Hematopoietic multipotent progenitor cell treated with erythropoietin and hydrocortisone succinate and interleukin-3 and kit ligand, for 4 days (in vitro differentiated cells): ENCODE results near the gene SMYD3.

Experiments used
- DNase-seq: peaks from one replicate; pipeline ENCODE4 v3.0.0-alpha.2; 2015

The SMYD3 gene

DNA sequence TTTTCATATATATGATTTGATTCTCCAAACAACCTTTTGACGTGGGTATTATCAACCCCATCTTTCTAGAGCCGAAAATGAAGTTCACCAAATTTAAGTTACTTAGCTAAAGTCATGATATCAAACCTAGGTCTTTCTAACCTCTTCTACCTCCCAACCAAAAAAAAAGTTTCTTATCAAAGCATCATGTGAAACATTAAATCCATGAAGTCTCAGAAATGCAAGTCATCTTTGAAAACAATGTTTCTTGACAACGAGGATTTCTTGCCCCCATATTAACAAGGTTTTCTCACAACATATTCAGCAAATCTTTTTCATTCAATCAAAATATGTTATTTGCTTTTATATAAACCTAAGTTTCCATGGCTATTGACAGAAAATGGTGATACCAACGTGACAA is 306.3 kb downstream of the SMYD3 start:
- DNase-seq = no peak

DNA sequence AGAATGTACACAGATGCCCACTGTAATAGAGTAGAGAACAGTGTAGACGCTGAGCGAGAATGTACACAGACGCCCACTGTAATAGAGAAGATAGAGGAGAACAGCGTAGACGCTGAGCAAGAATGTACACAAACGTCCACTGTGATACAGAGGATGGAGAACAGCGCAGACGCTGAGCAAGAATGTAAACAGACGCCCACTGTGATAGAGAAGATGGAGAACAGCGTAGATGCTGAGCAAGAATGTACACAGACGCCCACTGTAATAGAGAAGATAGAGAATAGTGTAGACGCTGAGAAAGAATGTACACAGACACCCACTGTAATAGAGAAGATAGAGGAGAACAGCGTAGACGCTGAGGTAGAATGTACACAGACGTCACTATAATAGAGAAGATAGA is 306.9 kb downstream of the SMYD3 start:
- no peak for DNase-seq

DNA sequence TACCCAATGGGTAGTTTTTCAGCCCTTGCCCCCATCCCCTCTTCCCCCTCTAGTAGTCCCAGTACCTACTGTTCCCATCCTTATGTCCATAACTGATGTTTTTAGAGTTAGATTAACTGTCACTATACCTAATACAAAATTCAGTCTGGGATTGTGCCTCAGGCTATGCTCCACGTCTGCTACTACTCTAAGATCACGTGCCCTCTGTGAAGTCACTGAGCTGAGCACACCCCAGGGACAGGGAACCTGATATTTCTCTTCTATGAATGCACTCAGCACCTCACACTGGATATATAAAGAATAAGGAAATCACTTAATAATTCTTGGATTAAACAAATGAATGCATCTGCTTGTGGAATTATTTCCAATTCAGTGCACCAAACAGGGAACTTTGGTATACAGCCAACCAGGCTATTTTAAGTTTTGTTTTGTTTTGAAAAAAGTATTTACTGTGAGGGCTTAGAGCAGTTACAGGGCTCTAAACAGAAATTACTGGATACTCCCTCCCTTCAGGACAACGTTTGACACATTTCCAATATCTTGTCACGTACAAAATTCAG is 307.9 kb downstream of the SMYD3 start:
- no peak for DNase-seq

DNA sequence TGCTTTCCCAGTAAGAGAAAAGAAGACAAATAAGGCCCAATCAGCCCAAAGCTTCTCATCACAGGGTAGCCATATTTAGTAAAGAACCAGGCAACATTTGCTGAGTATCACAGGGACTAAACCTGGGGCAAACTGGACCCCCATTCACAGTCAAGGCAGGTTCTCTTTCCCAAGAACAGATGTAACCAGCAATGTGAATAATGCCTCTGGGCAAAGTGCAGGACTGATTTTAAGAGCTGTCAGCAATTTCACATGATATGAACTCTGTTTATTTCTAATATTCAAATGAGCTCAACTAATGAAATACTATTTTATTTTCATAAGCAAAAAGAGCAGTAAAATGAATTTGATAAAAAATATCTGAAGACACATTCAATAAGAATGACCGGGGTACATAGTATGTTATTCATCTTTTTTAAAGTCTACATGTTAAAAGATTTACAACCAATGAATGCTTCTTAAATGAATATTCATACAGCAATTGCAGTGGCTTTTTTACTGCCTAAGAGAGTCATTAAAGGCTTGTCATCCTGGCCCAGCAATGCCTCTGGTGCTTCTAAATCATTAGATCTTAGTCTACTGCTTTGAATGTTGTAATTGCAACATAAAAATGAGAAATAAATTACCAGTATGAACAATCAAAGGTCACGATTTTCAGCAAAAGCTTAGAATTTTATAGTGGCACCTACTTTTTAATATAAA is 308.8 kb downstream of the SMYD3 start:
- DNase-seq = no peak

DNA sequence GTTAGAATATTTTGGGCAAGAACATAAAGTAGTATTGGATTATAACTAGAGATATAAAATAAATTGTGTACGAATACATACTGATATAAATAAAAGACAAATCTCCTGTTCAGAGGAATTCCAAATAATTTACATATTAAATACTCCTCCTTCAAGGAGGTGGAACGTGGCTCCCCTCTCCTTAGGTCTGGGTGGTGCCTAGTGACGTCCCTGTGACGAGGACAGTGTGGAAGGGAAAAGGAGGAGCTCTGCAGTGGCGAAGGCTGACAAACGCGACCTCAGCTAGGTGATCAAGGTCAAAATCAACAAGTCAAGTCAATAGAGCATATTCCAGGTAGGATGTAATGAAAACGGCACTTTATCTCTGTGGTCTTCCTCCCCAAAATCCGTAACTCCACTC is 310.0 kb downstream of the SMYD3 start:
- no peak for DNase-seq

DNA sequence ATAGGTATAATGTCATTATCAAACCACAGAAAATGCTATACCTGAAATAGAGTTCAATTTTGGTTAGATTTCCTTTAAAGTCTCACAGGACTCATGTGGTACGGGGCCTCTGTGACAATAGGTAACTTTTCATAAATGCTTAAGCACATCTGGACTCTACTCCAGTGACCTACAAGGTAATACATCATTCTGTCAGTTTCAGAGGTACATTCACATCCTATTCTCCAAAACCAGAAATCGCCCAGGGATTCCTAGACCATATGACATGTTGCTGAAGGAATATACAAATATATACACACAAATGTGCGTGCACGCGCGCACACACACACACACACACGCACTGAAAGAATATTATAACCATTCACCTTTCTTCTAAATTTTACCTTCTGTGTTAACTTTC is 311.8 kb downstream of the SMYD3 start:
- DNase-seq = no peak

DNA sequence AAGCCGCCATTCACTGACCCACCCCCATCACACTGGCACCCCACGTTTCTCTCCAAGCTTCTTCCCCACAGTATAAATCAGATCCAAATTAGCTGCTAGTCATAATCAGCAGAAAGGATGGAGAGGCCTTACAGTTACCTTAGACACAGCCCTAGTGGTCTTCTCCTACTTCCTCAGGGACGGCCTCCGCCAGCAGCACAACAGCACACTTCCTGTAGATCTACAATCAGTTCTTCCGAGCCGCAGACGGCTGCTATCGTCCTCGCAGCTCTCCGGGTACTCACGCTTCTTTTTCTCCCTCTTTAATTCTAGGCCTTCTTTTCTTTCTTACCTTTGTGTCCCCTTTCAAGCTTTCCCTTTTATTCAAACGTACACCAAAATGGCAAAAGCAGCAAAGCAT is 313.5 kb downstream of the SMYD3 start:
- no peak for DNase-seq

DNA sequence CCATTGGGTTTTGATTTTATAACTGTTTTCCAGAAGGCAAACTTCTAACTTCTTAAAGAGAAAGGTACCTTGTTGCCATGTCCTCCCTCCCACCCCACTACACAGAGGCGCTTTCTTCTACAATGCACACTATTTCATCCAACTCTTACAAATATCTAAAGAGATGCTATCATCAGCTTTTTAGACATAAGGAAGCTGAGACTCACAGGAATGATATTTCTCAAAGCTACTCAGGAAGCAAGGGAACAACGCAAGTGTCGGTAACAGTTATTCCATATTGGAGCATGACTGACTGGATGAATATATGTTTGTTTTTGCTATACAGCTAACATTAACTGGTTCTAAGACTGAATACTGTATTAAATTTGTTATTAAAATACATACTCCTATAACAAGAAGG is 318.0 kb downstream of the SMYD3 start:
- DNase-seq = no peak

DNA sequence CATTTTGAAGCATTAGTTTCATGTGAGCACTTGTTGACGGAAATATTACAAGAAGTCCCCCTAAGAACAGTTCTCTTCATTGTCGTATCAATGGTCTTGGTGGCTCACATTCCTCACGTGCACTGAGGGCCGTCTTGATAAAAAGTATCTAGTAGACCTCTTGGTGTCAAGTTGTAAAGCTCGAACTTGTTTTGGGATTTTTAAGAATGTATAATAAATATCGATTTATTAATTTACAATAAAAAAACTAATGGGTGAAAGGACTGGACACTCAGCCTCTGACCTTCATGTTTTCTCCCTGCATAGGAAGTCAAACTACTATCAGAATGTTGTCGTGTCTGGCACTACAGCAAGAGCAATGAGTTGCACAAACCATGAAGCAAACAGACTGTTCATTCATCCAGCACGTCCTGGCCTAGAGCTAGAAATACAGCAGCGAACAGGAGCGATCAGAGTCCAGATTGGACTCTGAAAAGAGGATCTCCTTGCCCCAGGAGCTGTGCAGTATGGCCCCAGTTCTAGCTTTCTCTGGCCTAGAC is 319.2 kb downstream of the SMYD3 start:
- DNase-seq = no peak

DNA sequence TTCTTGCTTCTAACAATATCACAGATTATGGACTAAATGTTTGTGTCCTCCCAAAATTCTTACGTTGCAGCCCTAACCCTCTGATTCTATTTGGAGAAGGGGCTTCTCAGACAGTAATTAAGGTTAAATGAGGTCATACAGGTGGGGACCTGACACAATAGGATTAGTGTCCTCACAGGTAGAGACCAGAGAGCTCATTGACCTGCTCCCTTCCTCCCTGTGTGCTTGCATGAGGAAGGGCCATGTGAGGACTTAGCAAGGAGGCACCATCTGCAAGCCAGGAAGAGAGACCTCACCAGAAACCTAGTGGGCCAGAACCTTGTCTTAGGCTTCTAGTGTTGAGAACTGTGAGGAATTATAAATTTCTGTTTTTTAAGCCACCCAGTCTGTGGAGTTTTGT is 322.6 kb downstream of the SMYD3 start:
- no peak for DNase-seq

DNA sequence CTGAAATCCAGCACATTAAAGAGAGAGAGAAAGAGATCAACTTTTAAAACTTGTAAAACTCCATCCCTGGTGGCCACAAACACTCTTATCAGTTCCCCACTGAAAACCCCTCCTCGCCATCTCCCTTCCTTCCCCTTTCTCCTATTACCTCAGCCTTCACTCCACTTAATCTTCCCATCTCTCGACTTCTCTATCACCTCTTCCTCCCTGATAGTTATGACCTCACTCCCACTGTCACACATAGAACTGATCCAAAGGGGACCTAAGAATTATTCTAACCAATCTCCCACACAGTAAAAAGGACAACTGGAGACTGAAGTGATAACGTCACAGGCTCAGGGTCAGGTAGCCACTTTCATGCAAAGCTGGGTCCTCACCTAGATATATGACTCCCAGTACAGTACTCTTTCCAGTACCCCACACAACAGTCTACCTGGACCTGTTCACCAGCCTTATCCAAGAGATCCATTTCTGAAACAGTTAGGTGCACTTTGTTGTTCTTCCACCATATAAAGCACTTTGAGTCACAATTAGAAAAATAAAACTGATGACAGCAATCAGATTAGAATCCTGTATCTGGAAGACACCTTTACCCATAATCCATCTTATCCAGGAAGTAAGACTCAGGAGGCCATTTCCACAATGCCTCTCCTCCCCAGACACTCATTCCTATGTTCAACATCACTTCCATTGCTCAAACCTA is 324.8 kb downstream of the SMYD3 start:
- peak; percentile 84 for DNase-seq

DNA sequence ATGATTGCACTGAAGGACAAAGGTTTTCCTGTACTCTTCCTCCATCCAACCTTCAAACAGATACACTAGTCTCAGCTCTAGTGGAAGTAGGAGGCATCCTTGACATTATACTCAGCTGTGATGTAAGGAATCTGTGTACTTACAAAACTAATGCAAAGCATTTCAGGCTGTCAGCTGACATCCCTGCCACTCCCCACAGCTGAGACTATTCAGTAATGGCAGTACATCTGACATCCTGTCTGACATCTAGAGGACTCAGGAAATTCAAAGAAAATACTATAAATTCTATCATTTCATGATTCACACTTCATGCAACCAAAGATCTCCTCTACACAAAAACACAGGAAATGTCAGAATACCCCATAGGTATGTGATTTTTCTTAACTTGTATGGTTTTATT is 325.8 kb downstream of the SMYD3 start:
- peak; percentile 56 for DNase-seq

DNA sequence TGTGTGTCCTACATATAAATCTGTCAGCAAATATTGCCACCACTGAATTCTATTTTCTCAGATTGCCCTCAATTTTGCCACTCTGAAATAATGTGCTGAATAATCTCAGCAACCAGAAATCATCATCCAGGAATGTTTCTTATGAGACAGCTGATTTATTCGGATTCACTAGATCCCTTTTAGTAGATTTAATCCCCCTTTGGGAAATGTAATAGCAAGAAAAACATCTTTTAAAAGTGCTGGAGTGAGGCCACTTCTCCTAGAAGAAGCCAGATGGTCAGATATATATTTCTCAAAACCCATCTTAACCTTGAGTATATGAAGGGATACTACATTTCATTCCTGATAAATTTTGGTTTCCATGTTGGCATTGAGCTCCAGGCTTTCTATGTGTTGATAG is 327.7 kb downstream of the SMYD3 start:
- no peak for DNase-seq

DNA sequence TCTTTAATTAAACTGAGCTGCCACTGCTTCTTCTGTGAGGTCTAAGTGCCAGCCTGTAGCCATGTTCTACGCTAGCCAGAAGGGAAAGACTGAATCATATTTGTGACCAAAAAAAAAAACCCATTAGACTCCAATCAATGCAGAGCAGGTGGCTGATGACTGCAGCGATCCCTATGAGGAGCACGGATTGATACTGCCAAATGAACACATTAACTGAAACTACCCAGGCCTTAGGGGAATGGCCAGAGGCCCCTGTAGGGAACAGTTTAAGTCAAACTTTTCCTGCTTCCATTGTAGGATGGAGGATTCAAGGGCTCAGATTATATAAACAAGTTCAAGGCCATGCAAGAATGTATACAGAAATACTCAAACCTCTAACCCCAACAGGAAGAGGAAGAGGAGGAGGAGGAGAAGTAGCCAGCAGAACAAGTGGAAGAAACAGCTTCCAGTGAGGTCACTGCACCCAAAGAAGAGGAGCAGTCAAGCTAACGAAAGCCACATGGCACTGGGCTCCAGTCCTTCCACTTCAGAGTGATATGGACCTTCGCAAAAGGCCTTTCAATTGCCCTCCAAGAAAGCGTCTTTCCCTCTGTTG is 328.3 kb downstream of the SMYD3 start:
- peak; percentile 31 for DNase-seq

DNA sequence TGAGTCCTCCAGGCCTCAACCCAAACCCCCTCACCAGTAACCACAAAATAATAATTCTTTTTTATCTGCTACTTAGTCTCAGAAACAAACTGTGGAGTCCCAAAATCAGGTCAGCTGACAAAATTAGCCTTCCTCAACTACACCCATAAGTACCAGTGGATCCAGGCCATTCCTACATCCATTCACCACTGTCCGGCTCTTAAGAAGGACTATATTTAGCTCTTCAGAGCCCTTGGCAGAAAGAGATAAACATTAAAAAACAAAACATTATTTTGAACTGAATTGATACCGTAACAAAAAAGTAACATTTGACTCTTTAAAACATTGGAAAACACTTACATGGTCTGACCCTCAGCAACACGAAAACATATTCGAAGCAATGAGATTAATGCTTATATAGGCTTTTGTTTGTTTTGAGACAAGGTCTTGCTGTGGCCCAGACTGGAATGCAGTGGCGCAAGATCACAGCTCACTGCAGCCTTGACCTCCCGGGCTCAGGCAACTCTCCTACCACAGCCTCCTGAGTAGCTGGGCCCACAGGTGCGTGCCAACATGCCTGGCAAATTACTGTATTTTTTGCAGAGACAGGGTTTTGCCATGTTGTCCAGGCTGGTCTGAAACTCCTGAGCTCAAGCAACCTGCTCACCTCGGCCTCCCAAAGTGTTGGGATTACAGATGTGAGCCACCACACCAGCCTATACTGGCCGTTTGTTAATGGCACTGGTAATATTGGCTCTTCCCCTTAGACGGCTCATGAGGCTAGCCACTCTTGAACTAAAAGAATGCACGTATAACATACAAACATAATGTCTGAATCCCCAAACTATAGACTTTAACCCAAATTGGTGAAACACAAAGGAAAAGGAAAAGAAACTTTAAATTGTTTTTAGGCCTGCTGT is 330.7 kb downstream of the SMYD3 start:
- no peak for DNase-seq

DNA sequence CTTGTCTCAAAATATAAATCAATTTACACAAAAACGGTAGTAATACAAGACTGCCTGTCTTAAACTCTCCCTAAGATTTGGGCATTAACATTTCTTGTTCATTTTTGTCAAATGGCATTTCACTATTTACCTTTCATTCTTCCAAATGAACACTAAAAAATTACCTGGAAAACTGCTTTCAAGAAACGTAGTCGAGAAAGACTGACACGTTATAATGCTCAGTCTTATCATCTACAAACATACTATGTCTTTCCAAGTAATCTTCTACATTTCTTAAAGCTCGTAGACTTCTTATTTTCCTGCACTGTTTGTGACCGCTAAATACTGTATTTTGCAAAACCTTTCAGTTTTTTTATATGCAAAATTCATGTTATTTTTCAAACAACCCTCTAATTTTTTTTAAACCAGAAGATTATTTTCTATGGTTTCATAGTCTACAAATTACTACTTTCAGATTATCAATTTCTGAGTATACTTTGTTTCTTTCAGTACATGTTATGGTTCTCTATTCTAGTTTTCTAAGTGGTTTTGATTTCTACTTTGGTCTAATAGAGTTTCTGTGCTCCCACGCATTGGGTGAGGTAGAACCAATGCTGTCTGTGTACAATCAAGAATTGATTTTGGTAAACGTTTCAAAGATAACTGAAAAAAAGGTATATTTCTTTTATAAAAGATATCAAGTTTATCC is 336.4 kb downstream of the SMYD3 start:
- peak; percentile 53 for DNase-seq

DNA sequence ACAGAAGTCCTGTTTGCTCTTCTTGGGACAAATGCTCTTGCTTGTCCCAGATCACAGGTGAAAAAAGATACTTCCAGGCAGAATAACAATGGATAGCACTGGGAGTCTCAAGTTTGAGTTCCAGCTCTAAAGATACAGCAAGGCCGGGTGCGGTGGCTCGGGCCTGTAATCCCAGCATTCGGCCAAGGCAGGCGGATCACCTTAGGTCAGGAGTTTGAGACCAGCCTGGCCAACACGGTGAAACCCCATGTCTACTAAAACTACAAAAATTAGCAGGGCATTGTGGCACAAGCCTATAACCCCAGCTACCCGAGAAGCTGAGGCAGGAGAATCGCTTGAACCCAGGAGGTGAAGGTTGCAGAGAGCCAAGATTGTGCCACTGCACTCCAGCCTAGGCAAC is 337.6 kb downstream of the SMYD3 start:
- no peak for DNase-seq

DNA sequence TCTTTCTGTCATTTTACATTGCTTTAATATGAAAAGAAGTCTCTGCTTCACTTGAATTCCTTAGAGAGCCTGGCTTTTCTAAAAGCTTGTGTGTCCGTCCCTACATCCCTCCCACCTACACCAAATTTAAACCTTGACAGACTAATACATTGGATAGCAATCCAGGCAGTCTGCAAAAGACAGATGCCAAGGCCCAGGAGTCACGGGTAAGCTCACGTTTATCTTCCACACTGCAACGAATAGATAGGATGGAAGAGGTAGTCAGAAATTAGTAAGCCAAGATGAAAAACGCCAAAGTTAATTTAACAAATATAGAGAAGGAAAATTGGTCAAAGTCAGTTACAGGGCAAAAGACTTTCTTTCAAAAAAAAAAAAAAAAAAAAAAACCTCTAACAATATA is 338.1 kb downstream of the SMYD3 start:
- peak; percentile 55 for DNase-seq

DNA sequence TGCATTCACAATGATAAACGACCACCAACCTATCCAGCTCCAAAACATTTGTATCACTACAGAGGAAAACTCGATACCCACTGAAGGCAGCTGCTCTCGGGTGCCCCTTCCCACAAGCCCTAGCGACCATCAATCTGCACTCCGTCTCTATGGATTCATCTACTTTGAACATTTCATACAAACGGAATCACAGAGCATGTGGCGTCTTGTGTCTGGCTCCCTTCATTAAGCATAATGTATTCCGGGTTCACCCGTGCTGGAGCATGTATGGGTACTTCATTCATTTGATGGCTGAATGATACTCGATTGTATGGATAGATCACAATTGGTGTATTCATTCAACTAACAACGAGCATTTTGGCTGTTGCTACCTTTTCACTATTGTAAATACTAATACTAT is 340.2 kb downstream of the SMYD3 start:
- no peak for DNase-seq

DNA sequence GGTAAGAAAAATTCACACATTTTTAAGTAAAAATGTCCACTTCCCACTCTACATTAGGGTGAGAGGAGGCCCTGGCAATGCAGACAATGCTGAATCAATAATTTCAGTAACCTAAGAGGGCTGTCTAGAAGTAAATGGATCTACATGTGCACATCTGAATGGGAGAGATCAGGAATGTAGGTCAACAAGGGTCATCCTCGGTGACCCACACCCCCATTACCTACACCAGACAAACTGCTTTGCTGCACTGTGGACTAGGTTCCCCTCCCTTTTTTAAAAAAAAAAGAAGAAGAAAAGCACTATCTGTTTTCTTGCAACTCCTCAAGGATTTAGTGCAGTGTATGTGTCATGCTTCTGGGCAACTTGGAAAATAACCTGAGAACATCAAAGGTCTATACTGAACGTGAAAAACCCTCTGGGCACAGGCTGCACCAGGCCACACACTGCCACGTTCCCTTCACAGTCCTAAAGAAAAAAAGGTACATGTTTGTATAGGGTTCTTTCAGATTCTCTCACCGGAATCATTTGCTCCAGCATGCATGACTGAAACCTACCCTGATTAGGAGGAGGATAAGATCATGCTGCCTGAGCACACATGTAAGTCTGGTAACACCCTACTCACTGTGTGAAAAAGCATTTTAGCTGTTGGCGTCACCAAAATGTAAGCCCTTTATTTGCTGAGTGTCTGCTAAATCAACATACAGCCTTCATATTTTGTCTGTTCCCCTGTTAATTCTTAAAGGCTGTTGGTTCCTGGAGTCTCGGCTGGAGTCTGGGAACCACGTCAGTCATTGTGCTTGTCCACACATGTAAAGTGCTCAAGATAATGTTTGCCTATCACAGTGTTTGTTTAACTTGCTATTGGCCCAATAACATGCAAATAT is 341.0 kb downstream of the SMYD3 start:
- no peak for DNase-seq

DNA sequence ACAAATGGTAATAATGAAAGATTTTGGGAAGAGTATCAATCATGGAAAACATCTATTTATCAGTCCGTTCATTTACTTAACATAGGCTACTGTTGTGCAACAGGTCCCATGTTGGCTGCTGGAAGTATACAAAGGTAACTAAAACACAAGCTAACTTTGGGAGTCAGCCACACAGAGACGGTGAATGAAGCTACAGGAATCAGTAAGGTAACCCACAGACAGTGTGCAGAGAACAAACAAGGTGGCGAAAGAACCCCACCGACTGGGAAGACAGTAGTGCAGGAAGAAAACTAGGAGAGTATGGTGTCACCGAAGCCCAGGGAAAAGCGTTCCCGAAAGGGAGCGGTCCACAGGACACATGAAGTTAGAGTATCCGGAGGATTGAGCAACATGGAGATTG is 342.3 kb downstream of the SMYD3 start:
- DNase-seq = no peak
